WTC11 (cell line): ENCODE measurements around the gene FAM53B. TPM values are rescaled to one million over a fixed set of nuclear protein-coding genes. Genes with fewer than 3 reads are reported as not detected.
A peak's percentile ranks its signal among the peaks of the same experiment; 100 is the strongest.

Source experiments
- ATAC-seq: fragments of 200-7000 bp; cut with Tn5 transposase; 2 replicates; pipeline ENCODE4 v1.10.0; 2021; ENCODE audit warnings: mild to moderate bottlenecking, moderate library complexity
- CTCF ChIA-PET: fragments of 300-600 bp; sonication (Branson Sonifier 250); formaldehyde crosslinking; loops from one replicate; lab custom pipeline; 2021; ENCODE audit warnings: antibody characterized with exemption; lab: Charles Lee
- POLR2A ChIA-PET: fragments of 350-600 bp; sonication (Branson Sonifier 250); formaldehyde crosslinking; loops from one replicate; lab custom pipeline; 2021; ENCODE audit warnings: antibody characterized with exemption; lab: Charles Lee
- DNase-seq: peaks from one replicate; pipeline ENCODE4 v3.0.0; 2021; ENCODE audit warnings: low spot score
- H3K27ac Mint-ChIP-seq: 2 replicates; pipeline ENCODE4 v1.8.0; 2021; ENCODE audit warnings: mixed read lengths
- H3K27me3 Mint-ChIP-seq: 2 replicates; pipeline ENCODE4 v1.8.0; 2021; ENCODE audit warnings: low read depth, mild to moderate bottlenecking, moderate library complexity, mixed read lengths
- H3K36me3 Mint-ChIP-seq: 2 replicates; pipeline ENCODE4 v1.8.0; 2021; ENCODE audit warnings: mixed read lengths
- H3K4me1 Mint-ChIP-seq: 2 replicates; pipeline ENCODE4 v1.8.0; 2022; ENCODE audit warnings: mixed read lengths
- H3K4me3 Mint-ChIP-seq: 2 replicates; pipeline ENCODE4 v1.8.0; 2021; ENCODE audit warnings: mild to moderate bottlenecking, moderate library complexity, mixed read lengths
- H3K9me3 Mint-ChIP-seq: 2 replicates; pipeline ENCODE4 v1.8.0; 2021; ENCODE audit warnings: mixed read lengths
- CBFB ChIP-seq: sonication (generic); formaldehyde crosslinking; IDR thresholded peaks from 2 replicates; pipeline ENCODE4 v1.8.1; 2022; ENCODE audit warnings: mild to moderate bottlenecking, low read depth, missing genetic modification reagents
- CREB1 ChIP-seq: sonication (generic); formaldehyde crosslinking; IDR thresholded peaks from 2 replicates; pipeline ENCODE4 v1.8.0; 2023; ENCODE audit warnings: mild to moderate bottlenecking, missing genetic modification reagents
- FOXJ3 ChIP-seq: sonication (generic); formaldehyde crosslinking; IDR thresholded peaks from 2 replicates; pipeline ENCODE4 v1.9.0; 2021; ENCODE audit warnings: missing genetic modification reagents, mild to moderate bottlenecking, borderline replicate concordance
- FOXP1 ChIP-seq: sonication (generic); formaldehyde crosslinking; IDR thresholded peaks from 2 replicates; pipeline ENCODE4 v1.8.0; 2022; ENCODE audit warnings: missing genetic modification reagents, mild to moderate bottlenecking, moderate library complexity, borderline replicate concordance
- GRHL2 ChIP-seq: fragments of 250-450 bp; sonication (Bioruptor Pico); IDR thresholded peaks from 2 replicates; pipeline ENCODE4 v1.8.0; 2022; ENCODE audit warnings: mild to moderate bottlenecking, moderate library complexity; ENCODE audit not compliant: insufficient replicate concordance, severe bottlenecking
- JAZF1 ChIP-seq: fragments of 250-450 bp; sonication (Bioruptor Pico); IDR thresholded peaks from 2 replicates; pipeline ENCODE4 v1.9.0; 2021; ENCODE audit warnings: moderate library complexity, mild to moderate bottlenecking, inconsistent platforms
- JUN ChIP-seq: sonication (generic); formaldehyde crosslinking; IDR thresholded peaks from 2 replicates; pipeline ENCODE4 v1.8.0; 2023; ENCODE audit warnings: mild to moderate bottlenecking, missing genetic modification reagents
- NR3C1 ChIP-seq: sonication (generic); formaldehyde crosslinking; conservative IDR thresholded peaks from 2 replicates; pipeline ENCODE4 v1.8.1; 2023; ENCODE audit warnings: low read depth, mild to moderate bottlenecking, missing genetic modification reagents
- SMAD3 ChIP-seq: sonication (generic); formaldehyde crosslinking; IDR thresholded peaks from 2 replicates; pipeline ENCODE4 v1.8.0; 2022; ENCODE audit warnings: missing genetic modification reagents, mild to moderate bottlenecking, borderline replicate concordance
- SP1 ChIP-seq: sonication (generic); formaldehyde crosslinking; conservative IDR thresholded peaks from 2 replicates; pipeline ENCODE4 v1.8.1; 2022; ENCODE audit warnings: missing genetic modification reagents
- ZNF263 ChIP-seq: sonication (generic); formaldehyde crosslinking; IDR thresholded peaks from 2 replicates; pipeline ENCODE4 v1.8.1; 2022; ENCODE audit warnings: low read depth, mild to moderate bottlenecking, moderate library complexity, missing genetic modification reagents
- ZNF423 ChIP-seq: fragments of 250-450 bp; sonication (Bioruptor Pico); IDR thresholded peaks from 2 replicates; pipeline ENCODE4 v2.1.2; 2022; ENCODE audit warnings: mild to moderate bottlenecking, moderate library complexity
- total RNA-seq: library from RNA; stranded (reverse); gene quantifications from 3 replicates; pipeline ENCODE4 v1.2.3, GENCODE V29; 2021
- TF ChIP-seq, protein P1 (sequence below): sonication (generic); formaldehyde crosslinking; IDR thresholded peaks from 2 replicates; pipeline ENCODE4 v1.8.0; 2023; ENCODE audit warnings: mild to moderate bottlenecking, missing genetic modification reagents
- TF ChIP-seq, protein P2 (sequence below): sonication (generic); formaldehyde crosslinking; IDR thresholded peaks from 2 replicates; pipeline ENCODE4 v1.8.0; 2023; ENCODE audit warnings: missing genetic modification reagents
- TF ChIP-seq, protein P3 (sequence below): fragments of 200-600 bp; IDR thresholded peaks from 2 replicates; pipeline ENCODE4 v1.8.0; 2022; ENCODE audit warnings: antibody characterized with exemption
- TF ChIP-seq, protein P4 (sequence below): sonication (generic); formaldehyde crosslinking; IDR thresholded peaks from 2 replicates; pipeline ENCODE4 v1.8.1; 2023; ENCODE audit warnings: mild to moderate bottlenecking, missing genetic modification reagents

The FAM53B gene
- total RNA-seq, 1 experiment from 2014 or later = 21.3 TPM

DNA sequence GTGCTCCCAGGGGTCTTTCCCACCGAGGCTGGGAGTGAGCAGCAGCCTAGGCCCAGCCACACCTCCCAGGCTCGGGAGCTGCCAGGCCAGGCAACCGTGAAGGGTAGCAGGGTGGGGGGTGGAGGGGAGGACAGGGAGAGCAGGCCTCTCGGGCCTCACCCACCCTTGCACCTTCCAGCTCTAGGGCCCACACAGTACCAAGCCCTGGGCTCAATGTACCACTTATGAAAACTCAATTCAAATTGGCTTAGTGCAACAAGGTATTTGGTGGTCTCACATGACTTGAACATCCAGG is 127.4 kb downstream of the FAM53B start (continued):
- TF ChIP-seq, protein P1, sequence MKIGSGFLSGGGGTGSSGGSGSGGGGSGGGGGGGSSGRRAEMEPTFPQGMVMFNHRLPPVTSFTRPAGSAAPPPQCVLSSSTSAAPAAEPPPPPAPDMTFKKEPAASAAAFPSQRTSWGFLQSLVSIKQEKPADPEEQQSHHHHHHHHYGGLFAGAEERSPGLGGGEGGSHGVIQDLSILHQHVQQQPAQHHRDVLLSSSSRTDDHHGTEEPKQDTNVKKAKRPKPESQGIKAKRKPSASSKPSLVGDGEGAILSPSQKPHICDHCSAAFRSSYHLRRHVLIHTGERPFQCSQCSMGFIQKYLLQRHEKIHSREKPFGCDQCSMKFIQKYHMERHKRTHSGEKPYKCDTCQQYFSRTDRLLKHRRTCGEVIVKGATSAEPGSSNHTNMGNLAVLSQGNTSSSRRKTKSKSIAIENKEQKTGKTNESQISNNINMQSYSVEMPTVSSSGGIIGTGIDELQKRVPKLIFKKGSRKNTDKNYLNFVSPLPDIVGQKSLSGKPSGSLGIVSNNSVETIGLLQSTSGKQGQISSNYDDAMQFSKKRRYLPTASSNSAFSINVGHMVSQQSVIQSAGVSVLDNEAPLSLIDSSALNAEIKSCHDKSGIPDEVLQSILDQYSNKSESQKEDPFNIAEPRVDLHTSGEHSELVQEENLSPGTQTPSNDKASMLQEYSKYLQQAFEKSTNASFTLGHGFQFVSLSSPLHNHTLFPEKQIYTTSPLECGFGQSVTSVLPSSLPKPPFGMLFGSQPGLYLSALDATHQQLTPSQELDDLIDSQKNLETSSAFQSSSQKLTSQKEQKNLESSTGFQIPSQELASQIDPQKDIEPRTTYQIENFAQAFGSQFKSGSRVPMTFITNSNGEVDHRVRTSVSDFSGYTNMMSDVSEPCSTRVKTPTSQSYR = no peak
- no peak for TF ChIP-seq FOXJ3
- TF ChIP-seq SP1 (CRISPR knock-in tag) = no peak
- no peak for TF ChIP-seq JUN (CRISPR knock-in tag)
- no peak for TF ChIP-seq ZNF423 (CRISPR knock-in tag)
- TF ChIP-seq NR3C1 (CRISPR knock-in tag) = no peak
- TF ChIP-seq ZNF263 (CRISPR knock-in tag) = no peak
- TF ChIP-seq, protein P2, sequence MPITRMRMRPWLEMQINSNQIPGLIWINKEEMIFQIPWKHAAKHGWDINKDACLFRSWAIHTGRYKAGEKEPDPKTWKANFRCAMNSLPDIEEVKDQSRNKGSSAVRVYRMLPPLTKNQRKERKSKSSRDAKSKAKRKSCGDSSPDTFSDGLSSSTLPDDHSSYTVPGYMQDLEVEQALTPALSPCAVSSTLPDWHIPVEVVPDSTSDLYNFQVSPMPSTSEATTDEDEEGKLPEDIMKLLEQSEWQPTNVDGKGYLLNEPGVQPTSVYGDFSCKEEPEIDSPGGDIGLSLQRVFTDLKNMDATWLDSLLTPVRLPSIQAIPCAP (CRISPR knock-in tag) = no peak
- TF ChIP-seq, protein P3, sequence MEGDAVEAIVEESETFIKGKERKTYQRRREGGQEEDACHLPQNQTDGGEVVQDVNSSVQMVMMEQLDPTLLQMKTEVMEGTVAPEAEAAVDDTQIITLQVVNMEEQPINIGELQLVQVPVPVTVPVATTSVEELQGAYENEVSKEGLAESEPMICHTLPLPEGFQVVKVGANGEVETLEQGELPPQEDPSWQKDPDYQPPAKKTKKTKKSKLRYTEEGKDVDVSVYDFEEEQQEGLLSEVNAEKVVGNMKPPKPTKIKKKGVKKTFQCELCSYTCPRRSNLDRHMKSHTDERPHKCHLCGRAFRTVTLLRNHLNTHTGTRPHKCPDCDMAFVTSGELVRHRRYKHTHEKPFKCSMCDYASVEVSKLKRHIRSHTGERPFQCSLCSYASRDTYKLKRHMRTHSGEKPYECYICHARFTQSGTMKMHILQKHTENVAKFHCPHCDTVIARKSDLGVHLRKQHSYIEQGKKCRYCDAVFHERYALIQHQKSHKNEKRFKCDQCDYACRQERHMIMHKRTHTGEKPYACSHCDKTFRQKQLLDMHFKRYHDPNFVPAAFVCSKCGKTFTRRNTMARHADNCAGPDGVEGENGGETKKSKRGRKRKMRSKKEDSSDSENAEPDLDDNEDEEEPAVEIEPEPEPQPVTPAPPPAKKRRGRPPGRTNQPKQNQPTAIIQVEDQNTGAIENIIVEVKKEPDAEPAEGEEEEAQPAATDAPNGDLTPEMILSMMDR = no peak
- TF ChIP-seq, protein P4, sequence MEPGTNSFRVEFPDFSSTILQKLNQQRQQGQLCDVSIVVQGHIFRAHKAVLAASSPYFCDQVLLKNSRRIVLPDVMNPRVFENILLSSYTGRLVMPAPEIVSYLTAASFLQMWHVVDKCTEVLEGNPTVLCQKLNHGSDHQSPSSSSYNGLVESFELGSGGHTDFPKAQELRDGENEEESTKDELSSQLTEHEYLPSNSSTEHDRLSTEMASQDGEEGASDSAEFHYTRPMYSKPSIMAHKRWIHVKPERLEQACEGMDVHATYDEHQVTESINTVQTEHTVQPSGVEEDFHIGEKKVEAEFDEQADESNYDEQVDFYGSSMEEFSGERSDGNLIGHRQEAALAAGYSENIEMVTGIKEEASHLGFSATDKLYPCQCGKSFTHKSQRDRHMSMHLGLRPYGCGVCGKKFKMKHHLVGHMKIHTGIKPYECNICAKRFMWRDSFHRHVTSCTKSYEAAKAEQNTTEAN = no peak
- TF ChIP-seq, all 79 proteins: peak for 0

DNA sequence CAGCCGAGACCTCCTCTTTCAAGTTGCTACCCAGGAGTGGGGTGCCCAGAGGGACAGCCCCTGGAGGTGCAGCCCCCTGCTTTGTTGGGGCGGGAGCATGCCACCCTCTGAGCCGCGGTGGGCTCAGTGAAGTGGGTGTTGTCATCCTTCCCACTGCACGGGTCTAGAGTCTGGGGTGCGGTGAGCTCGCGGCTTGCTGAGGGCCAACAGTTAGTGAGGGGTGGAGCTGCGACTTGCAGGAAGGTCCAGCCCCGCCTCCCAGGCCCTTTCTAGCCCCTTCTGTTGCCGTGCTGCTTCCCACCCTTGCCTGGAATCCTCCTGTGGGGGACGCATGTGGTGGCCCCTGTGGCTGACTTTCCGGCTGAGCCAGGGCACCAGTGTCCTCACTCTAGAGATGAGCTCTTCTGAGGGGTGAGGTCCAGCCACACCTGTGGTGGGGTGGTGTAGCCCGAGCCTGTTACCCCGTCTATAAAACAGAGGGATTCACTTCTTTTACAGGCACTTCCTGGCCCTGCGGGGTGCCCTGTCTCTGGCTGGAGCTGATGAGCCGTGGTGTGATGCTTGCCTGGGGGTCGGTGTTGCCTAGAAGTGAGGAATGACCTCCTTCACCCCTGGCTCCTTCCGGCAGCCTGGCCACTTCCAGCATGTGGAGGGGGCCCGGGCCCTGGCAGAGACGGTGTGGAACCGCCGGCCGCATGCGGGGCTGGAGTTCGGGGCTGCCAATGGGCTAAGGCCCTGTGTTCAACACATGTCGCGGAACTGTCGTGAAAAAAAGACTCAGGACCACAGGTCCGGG is 127.9 kb downstream of the FAM53B start:
- CTCF ChIA-PET = interaction anchor here (0.9 to 2.5 kb wide), 5 partner anchors 55 to 125 kb away, joined by 3 to 11 read pairs (median 6); no protein-coding TSS in a partner anchor
- POLR2A ChIA-PET = interaction anchor here (1.0 kb wide), 1 partner anchor 28 kb away, joined by 3 read pairs; no protein-coding TSS in a partner anchor
- H3K4me3 Mint-ChIP-seq = no peak overlapping the region
- peaks cover 16% of the 10 kb centered on the region for H3K4me1 Mint-ChIP-seq
- no peaks in the 10 kb centered on the region; the same call in 1 of the 2 replicates for H3K27me3 Mint-ChIP-seq
- no peaks in the 10 kb centered on the region for H3K9me3 Mint-ChIP-seq
- DNase-seq (no peak), ATAC-seq (peak; percentile 22)
- H3K27ac Mint-ChIP-seq = peak overlapping the region; percentile 32; the same call in 1 of the 2 replicates
- H3K36me3 Mint-ChIP-seq = no peaks in the 10 kb centered on the region
- TF ChIP-seq, protein P1 = no peak
- no peak for TF ChIP-seq CREB1 (CRISPR knock-in tag)
- no peak for TF ChIP-seq JAZF1

DNA sequence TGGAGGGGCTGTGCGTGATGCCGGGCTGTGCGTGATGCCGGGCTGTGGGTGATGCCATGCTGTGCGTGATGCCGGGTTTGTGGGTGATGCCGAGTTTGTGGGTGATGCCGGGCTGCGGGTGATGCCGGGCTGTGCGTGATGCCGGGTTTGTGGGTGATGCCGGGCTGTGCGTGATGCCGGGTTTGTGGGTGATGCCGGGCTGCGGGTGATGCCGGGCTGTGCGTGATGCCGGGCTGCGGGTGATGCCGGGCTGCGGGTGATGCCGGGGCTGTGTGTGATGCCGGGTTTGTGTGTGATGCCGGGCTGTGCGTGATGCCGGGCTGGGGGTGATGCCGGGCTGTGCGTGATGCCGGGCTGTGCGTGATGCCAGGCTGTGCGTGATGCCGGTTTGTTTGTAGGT is 128.9 kb downstream of the FAM53B start:
- ChIA-PET CTCF (interaction anchor here (2.5 kb wide), 1 partner anchor 56 kb away, joined by 6 read pairs; no protein-coding TSS in a partner anchor), POLR2A (no interaction called here)
- ATAC-seq (no peak), DNase-seq (no peak)
- Mint-ChIP-seq H3K36me3 (no peaks in the 10 kb centered on the region), H3K27me3 (no peaks in the 10 kb centered on the region; the same call in 1 of the 2 replicates), H3K4me1 (peaks cover 16% of the 10 kb centered on the region), H3K27ac (no peak overlapping the region), H3K9me3 (no peaks in the 10 kb centered on the region), H3K4me3 (no peak overlapping the region)
- TF ChIP-seq FOXJ3 (no peak), GRHL2 (CRISPR knock-in tag) (no peak), CBFB (CRISPR knock-in tag) (no peak), SMAD3 (CRISPR knock-in tag) (no peak), FOXP1 (no peak)
- TF ChIP-seq, protein P2 (CRISPR knock-in tag) = no peak
